ENCODE measurements around the gene TCF7L2.

Gene TCF7L2

GRCh38 chr10:113176652-113177155 lies 226.7 kb downstream of the TCF7L2 start:
- no peak for DNase-seq (ENCODE audit: low read depth in 2 of 2)

- no peak for DNase-seq (ENCODE audit: low read depth in 2 of 2)
These were observed 227.3 kb downstream of the TCF7L2 start for GRCh38 chr10:113177156-113177935.

GRCh38 chr10:113177936-113178335 lies 227.9 kb downstream of the TCF7L2 start:
- DNase-seq (ENCODE audit: low read depth in 2 of 2): no peak

- DNase-seq (ENCODE audit: low read depth in 2 of 2): no peak
These were observed 228.7 kb downstream of the TCF7L2 start for GRCh38 chr10:113178771-113179170.

GRCh38 chr10:113179265-113179664 lies 229.2 kb downstream of the TCF7L2 start:
- no peak for DNase-seq (ENCODE audit: low read depth in 2 of 2)

GRCh38 chr10:113179966-113180365 lies 229.9 kb downstream of the TCF7L2 start:
- no peak for DNase-seq (ENCODE audit: low read depth in 2 of 2)

- DNase-seq (ENCODE audit: low read depth in 2 of 2): no peak
These were observed 230.5 kb downstream of the TCF7L2 start for GRCh38 chr10:113180401-113181154.

- DNase-seq (ENCODE audit: low read depth in 2 of 2): no peak
These were observed 232.1 kb downstream of the TCF7L2 start for GRCh38 chr10:113182154-113182553.

- DNase-seq (ENCODE audit: low read depth in 2 of 2): no peak
These were observed 233.5 kb downstream of the TCF7L2 start for GRCh38 chr10:113183573-113183972.

GRCh38 chr10:113187063-113187777 lies 237.2 kb downstream of the TCF7L2 start:
- no peak for DNase-seq (ENCODE audit: low read depth in 2 of 2)

GRCh38 chr10:113199459-113199858 lies 249.4 kb downstream of the TCF7L2 start:
- no peak for DNase-seq (ENCODE audit: low read depth in 2 of 2)

GRCh38 chr10:113202011-113202410 lies 252.0 kb downstream of the TCF7L2 start:
- DNase-seq (ENCODE audit: low read depth in 2 of 2): no peak

- DNase-seq (ENCODE audit: low read depth in 2 of 2): no peak
These were observed 257.9 kb downstream of the TCF7L2 start for GRCh38 chr10:113207924-113208323.

GRCh38 chr10:113213035-113213434 lies 263.0 kb downstream of the TCF7L2 start:
- DNase-seq (ENCODE audit: low read depth in 2 of 2): no peak

GRCh38 chr10:113214331-113214730 lies 264.3 kb downstream of the TCF7L2 start:
- no peak for DNase-seq (ENCODE audit: low read depth in 2 of 2)

GRCh38 chr10:113216102-113216501 lies 266.1 kb downstream of the TCF7L2 start:
- DNase-seq (ENCODE audit: low read depth in 2 of 2): no peak
